H1 (cell line): Measurements from ENCODE around the gene DGCR6L. TPM values are rescaled to one million over a fixed set of nuclear protein-coding genes. Genes with fewer than 3 reads are reported as not detected.

ENCODE experiments used
- CTCF ChIA-PET: fragments of 300-600 bp; sonication (Branson Sonifier 250); formaldehyde crosslinking; loops from one replicate; lab custom pipeline; 2021; ENCODE audit not compliant: partially characterized antibody; lab: Charles Lee
- POLR2A ChIA-PET: fragments of 300-600 bp; sonication (Branson Sonifier 250); formaldehyde crosslinking; loops from one replicate; lab custom pipeline; 2021; ENCODE audit warnings: inconsistent platforms; ENCODE audit not compliant: partially characterized antibody; lab: Charles Lee
- DNase-seq, 2 experiments: peaks; one replicate each; pipeline versions ENCODE4 v3.0.0 to v3.0.0-alpha.2; 2010 to 2022; ENCODE audit warnings: low spot score in 2 of 2, low read depth in 1 of 2, mixed read lengths in 1 of 2
- FAIRE-seq: peaks from 2 replicates; lab custom pipeline; 2011; peaks lifted over from hg19 to GRCh38; lab: Jason Lieb, UNC
- H2AFZ ChIP-seq: 2 replicates; pipeline ENCODE4 v1.8.1; 2012; ENCODE audit warnings: low read length, inconsistent platforms
- H2AK5ac ChIP-seq: 2 replicates; pipeline ENCODE4 v1.6.1; 2013; ENCODE audit warnings: low read depth, low read length
- H2BK120ac ChIP-seq: replicated peaks from 2 replicates; pipeline ENCODE3; 2013; ENCODE audit warnings: low read depth, low read length, inconsistent platforms
- H2BK12ac ChIP-seq: 2 replicates; pipeline ENCODE4 v1.6.1; 2013; ENCODE audit warnings: low read depth, low read length
- H2BK15ac ChIP-seq: 2 replicates; pipeline ENCODE4 v1.6.1; 2013; ENCODE audit warnings: low read length
- H2BK20ac ChIP-seq: 2 replicates; pipeline ENCODE4 v1.6.1; 2013; ENCODE audit warnings: low read length
- H2BK5ac ChIP-seq: 2 replicates; pipeline ENCODE4 v1.6.1; 2013; ENCODE audit warnings: low read depth, low read length
- H3K14ac ChIP-seq: 2 replicates; pipeline ENCODE4 v1.6.1; 2013; ENCODE audit warnings: inconsistent platforms; ENCODE audit not compliant: insufficient read length
- H3K18ac ChIP-seq: 2 replicates; pipeline ENCODE4 v1.6.1; 2013; ENCODE audit warnings: low read length; ENCODE audit errors: extremely low read depth
- H3K23ac ChIP-seq: 2 replicates; pipeline ENCODE4 v1.6.1; 2013; ENCODE audit warnings: inconsistent platforms; ENCODE audit not compliant: insufficient read length
- H3K23me2 ChIP-seq: 2 replicates; pipeline ENCODE4 v1.6.1; 2013; ENCODE audit warnings: low read depth, low read length
- H3K27ac ChIP-seq: 2 replicates; pipeline ENCODE4 v1.6.1; 2011; ENCODE audit warnings: low read depth, low read length, inconsistent platforms
- H3K27me3 ChIP-seq, 4 experiments: replicated peaks in 1 of 4; 1 replicate in 1 of 4; 2 replicates in 3 of 4; pipeline versions ENCODE4 v1.6.1 to v1.8.1; 2011 to 2013; ENCODE audit warnings: low read length in 3 of 4, mild to moderate bottlenecking in 3 of 4, inconsistent platforms in 2 of 4, mixed read lengths in 2 of 4, moderate library complexity in 1 of 4; ENCODE audit not compliant: control insufficient read depth in 3 of 4, insufficient read depth in 3 of 4; ENCODE audit errors: extremely low read depth in 1 of 4
- H3K36me3 ChIP-seq, 4 experiments: 2 replicates each; pipeline versions ENCODE4 v1.6.1 to v1.8.1; 2011 to 2013; ENCODE audit warnings: mild to moderate bottlenecking in 4 of 4, low read length in 3 of 4, moderate library complexity in 2 of 4, control low read depth in 1 of 4, inconsistent platforms in 1 of 4; ENCODE audit not compliant: insufficient read depth in 4 of 4, control insufficient read depth in 2 of 4
- H3K4ac ChIP-seq: replicated peaks from 2 replicates; pipeline ENCODE3; 2013; ENCODE audit warnings: low read length, low read depth, mixed read lengths, inconsistent platforms; ENCODE audit not compliant: insufficient read length
- H3K4me1 ChIP-seq, 4 experiments: replicated peaks in 1 of 4; 1 replicate in 1 of 4; 2 replicates in 3 of 4; pipeline versions ENCODE4 v1.6.1 to v1.8.1; 2011 to 2013; ENCODE audit warnings: low read length in 3 of 4, inconsistent platforms in 2 of 4, mixed read lengths in 1 of 4; ENCODE audit not compliant: insufficient read depth in 4 of 4, control insufficient read depth in 3 of 4
- H3K4me2 ChIP-seq, 2 experiments: 2 replicates each; pipeline versions ENCODE4 v1.6.1 to v1.8.1; 2011 to 2013; ENCODE audit warnings: low read depth in 2 of 2, low read length in 2 of 2, control low read depth in 1 of 2, inconsistent platforms in 1 of 2, mild to moderate bottlenecking in 1 of 2; ENCODE audit not compliant: insufficient read depth in 1 of 2
- H3K4me3 ChIP-seq, 4 experiments: fragments of 200-600, 300-600 bp in 1 of 4; sonication (generic), shearing (Covaris generic), sonication (Bioruptor Twin) in 1 of 4; 2 replicates each; pipeline versions ENCODE4 v1.5.1 to v1.8.1; 2011 to 2016; ENCODE audit warnings: low read length in 4 of 4, low read depth in 3 of 4, control low read depth in 2 of 4, inconsistent platforms in 2 of 4, mild to moderate bottlenecking in 2 of 4, mixed read lengths in 1 of 4, moderate library complexity in 1 of 4; ENCODE audit not compliant: insufficient read depth in 2 of 4; ENCODE audit errors: extremely low read depth in 1 of 4
- H3K56ac ChIP-seq: replicated peaks from 2 replicates; pipeline ENCODE3; 2013; ENCODE audit warnings: low read depth, mild to moderate bottlenecking, mixed read lengths, low read length, inconsistent platforms; ENCODE audit not compliant: insufficient read length
- H3K79me1 ChIP-seq: 2 replicates; pipeline ENCODE4 v1.6.1; 2013; ENCODE audit warnings: low read depth, low read length, control low read depth
- H3K79me2 ChIP-seq, 2 experiments: 2 replicates each; pipeline versions ENCODE4 v1.6.1 to v1.8.1; 2012 to 2013; ENCODE audit warnings: low read length in 2 of 2, mild to moderate bottlenecking in 2 of 2, inconsistent platforms in 1 of 2; ENCODE audit not compliant: insufficient read depth in 2 of 2, control insufficient read depth in 1 of 2
- H3K9ac ChIP-seq, 4 experiments: replicated peaks in 1 of 4; 1 replicate in 1 of 4; 2 replicates in 3 of 4; pipeline versions ENCODE4 v1.6.1 to v1.8.1; 2011 to 2013; ENCODE audit warnings: low read depth in 3 of 4, low read length in 3 of 4, control low read depth in 2 of 4, mild to moderate bottlenecking in 2 of 4, moderate library complexity in 2 of 4, inconsistent platforms in 1 of 4; ENCODE audit errors: extremely low read depth in 1 of 4
- H3K9me3 ChIP-seq, 2 experiments: 2 replicates each; pipeline versions ENCODE4 v1.6.1 to v1.8.1; 2012 to 2013; ENCODE audit warnings: mild to moderate bottlenecking in 2 of 2, moderate library complexity in 2 of 2, control low read depth in 1 of 2, inconsistent platforms in 1 of 2, low read depth in 1 of 2, low read length in 1 of 2, mixed read lengths in 1 of 2; ENCODE audit not compliant: insufficient read depth in 2 of 2
- H4K20me1 ChIP-seq, 2 experiments: replicated peaks in 1 of 2; 2 replicates each; pipeline versions ENCODE3 to v1.8.1; 2011 to 2013; ENCODE audit warnings: inconsistent platforms in 2 of 2, low read length in 2 of 2, mild to moderate bottlenecking in 1 of 2; ENCODE audit not compliant: insufficient read depth in 2 of 2, control insufficient read depth in 1 of 2
- H4K5ac ChIP-seq: 2 replicates; pipeline ENCODE4 v1.6.1; 2013; ENCODE audit warnings: low read length, low read depth, mixed read lengths, inconsistent platforms; ENCODE audit not compliant: insufficient read length
- H4K8ac ChIP-seq: 2 replicates; pipeline ENCODE4 v1.8.0; 2013; ENCODE audit warnings: mild to moderate bottlenecking, moderate library complexity, low read length, inconsistent platforms; ENCODE audit not compliant: insufficient read depth; ENCODE audit errors: extremely low read depth
- H4K91ac ChIP-seq: replicated peaks from 2 replicates; pipeline ENCODE3; 2013; ENCODE audit warnings: low read length, mixed read lengths, inconsistent platforms; ENCODE audit not compliant: insufficient read length
- CHD1 ChIP-seq: IDR thresholded peaks from 2 replicates; pipeline ENCODE4 v1.6.1; 2012; ENCODE audit warnings: low read depth, low read length, improper control_type of control experiment
- WGBS, 2 experiments: shearing (Covaris generic) in 1 of 2; methylation state at CpG; one replicate each; pipeline versions ENCODE4 v1.1.6 to v1.1.7; 2013 to 2015; ENCODE audit warnings: low lambda C conversion rate in 2 of 2, mixed read lengths in 2 of 2, inconsistent platforms in 1 of 2, low coverage in 1 of 2, missing lambda C conversion rate in 1 of 2; ENCODE audit not compliant: insufficient replicate concordance in 2 of 2, insufficient coverage in 1 of 2, insufficient read length in 1 of 2; ENCODE audit errors: extremely low coverage in 1 of 2, missing lambda C conversion rate in 1 of 2; 5-methylcytosine and 5-hydroxymethylcytosine counted together
- polyA plus RNA-seq, 7 experiments: library from polyadenylated mRNA; depleted of rRNA in 3 of 7; stranded (reverse) in 5 of 7; unstranded in 2 of 7; fragments of >200 nt in 5 of 7; fragments of 200-250 nt in 2 of 7; gene quantifications; 1 replicate in 5 of 7; 2 replicates in 1 of 7; 4 replicates in 1 of 7; pipeline versions ENCODE4 v1.2.1 to v1.2.3, GENCODE V29; 2011 to 2013; ENCODE audit warnings: missing spikeins in 2 of 7, mixed read lengths in 2 of 7
- total RNA-seq: library from RNA; stranded (reverse); fragmentation: NEBNext Ultra II Directional; extraction: Animal tissue kit (Norgen Biotek cat#: 25700); gene quantifications from 2 replicates; pipeline ENCODE4 v1.2.1, GENCODE V29; 2021

DGCR6L gene
- total and polyA plus RNA-seq, 2 of the 8 experiments (the other 6 are each of a cell fraction or from before 2014, with no cell fraction given): 43.6 to 72.6 TPM

DNA sequence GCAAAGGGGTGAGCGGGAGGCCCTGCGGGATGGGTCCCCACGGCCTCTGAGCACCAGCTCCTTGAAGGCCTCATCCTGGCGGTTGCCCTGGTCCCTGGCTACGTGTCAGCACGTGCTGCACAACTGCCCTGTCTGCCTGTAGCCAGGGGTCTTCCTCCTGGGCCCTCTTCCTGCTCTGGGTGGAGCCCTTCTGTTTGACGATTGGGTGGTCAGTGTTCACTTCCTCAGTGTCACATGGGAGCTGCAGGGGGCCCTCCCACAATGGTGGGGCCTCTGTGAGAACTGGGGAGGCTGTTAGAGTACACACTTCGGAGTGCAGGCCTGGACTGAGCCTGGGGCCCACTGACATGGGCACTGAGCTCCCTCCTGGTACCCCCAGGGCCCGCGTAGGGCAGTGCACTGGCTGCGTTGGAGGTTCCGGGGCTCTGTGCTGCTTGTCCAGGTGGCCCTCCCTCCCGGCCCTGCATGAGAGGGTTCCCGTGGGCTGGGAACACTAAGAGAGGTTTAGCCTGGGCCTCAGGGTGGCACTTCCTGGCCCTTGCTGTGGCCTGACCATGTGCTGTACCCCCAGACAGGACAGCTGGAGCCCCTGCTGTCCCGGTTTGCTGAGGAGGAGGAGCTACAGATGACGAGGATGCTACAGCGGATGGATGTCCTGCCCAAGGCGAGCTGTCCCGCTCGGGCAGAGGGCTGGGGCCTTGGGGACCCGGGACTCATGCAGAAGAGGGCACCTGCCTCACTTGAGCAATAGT, 13.8 kb downstream of the DGCR6L start:
- Histone ChIP-seq H2BK15ac (no peak overlapping the region), H3K9ac (no peak overlapping the region), H3K36me3 (no peaks in the 10 kb centered on the region), H3K23me2 (no peaks in the 10 kb centered on the region), H3K14ac (no peak overlapping the region), H2AK5ac (no peak overlapping the region), H3K27ac (no peak overlapping the region), H2BK5ac (no peak overlapping the region), H2BK20ac (no peak overlapping the region), H2BK12ac (no peak overlapping the region), H3K4me3 (no peak overlapping the region), H3K4me2 (no peak overlapping the region), H3K79me2 (no peaks in the 10 kb centered on the region), H3K9me3 (no peaks in the 10 kb centered on the region), H3K79me1 (no peaks in the 10 kb centered on the region), H4K5ac (no peak overlapping the region), H2BK120ac (no peak overlapping the region), H3K56ac (no peak overlapping the region), H2AFZ (no peak overlapping the region), H3K18ac (no peak overlapping the region), H4K8ac (no peak overlapping the region), H4K20me1 (peaks cover 0 to under 1% of the 10 kb centered on the region in 2 experiments), H3K4ac (no peak overlapping the region), H4K91ac (no peak overlapping the region), H3K23ac (no peak overlapping the region), H3K4me1 (no peaks in the 10 kb centered on the region), H3K27me3 (peaks cover 7 to 9% (median 8%) of the 10 kb centered on the region in 4 experiments; a peak in 6 of 7 replicates)
- 93% methylated on average over 19 of the region's 21 CpGs; no CpG with 5 or more reads in 1 of the 2 experiments for WGBS, 2 experiments
- no peak for FAIRE-seq
- no peak for TF ChIP-seq CHD1
- CTCF ChIA-PET: interaction anchor here (0.7 to 2.1 kb wide), 4 partner anchors 10 to 347 kb away, joined by 3 to 5 read pairs (median 4); no protein-coding TSS in a partner anchor
- DNase-seq: no peak
- POLR2A ChIA-PET: interaction anchor here (1.4 to 1.8 kb wide), 2 partner anchors 11 to 14 kb away, joined by 3 to 4 read pairs; partner anchors contain the start of gene DGCR6L
